ENCODE measurements around the gene STYXL1.
"Not testable (repeated sequence)": the region's sequence is repeated elsewhere in the genome, so short reads cannot be mapped to it uniquely, and the experiment has no call there.

STYXL1 gene, protein sequence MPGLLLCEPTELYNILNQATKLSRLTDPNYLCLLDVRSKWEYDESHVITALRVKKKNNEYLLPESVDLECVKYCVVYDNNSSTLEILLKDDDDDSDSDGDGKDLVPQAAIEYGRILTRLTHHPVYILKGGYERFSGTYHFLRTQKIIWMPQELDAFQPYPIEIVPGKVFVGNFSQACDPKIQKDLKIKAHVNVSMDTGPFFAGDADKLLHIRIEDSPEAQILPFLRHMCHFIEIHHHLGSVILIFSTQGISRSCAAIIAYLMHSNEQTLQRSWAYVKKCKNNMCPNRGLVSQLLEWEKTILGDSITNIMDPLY

GRCh38 chr7:76047811-76048667 lies at the start of gene STYXL1, which contains the start of gene MDH2:
STYXL1 (minus strand) TSS chr7:76048000; CDS start chr7:76030523, 17,477 bp downstream.
MDH2 (plus strand) TSS chr7:76048106; CDS start chr7:76048161, 55 bp downstream.
- peak; percentile 83 for DNase-seq

DNA sequence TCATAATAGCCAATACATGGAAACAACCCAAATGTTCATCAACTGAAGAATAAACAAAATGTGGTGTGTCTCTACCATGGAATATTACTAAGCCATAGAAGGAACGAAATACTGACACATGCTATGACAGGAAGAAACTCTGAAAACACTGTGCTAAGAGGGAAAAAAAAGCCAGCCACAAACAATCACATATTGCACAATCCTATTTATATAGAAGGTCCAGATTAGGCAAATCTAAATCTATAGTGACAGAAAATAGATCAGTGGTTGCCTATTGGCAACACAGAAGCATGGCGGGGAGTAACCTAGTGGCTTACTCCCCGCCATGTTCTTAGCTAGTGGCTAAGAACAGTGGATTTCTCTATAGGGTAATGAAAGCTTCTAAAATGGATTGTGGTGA lies 48.1 kb upstream of the STYXL1 start:
- no peak for DNase-seq

GRCh38 chr7:76094326-76094725 lies 46.5 kb upstream of the STYXL1 start:
- DNase-seq, result not testable (repeated sequence)

DNA sequence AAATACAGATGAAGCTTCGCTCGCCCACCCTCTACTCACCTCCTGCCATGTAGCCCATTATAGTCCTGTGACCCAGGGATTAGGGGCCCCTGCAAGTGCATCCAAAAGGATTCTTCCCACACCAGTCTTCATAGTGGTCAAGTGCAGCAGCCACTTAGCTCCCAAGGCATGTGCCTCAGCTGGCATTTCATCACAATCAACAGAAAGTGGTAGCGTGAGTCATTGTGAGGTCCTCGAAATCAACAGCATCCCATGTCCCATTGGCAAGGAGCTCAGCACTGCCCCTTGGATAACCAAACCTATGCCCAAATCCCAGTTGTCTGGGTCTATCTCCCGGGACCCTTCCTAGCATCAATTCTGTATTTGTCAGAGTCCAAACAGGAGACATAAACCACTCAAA lies 45.7 kb upstream of the STYXL1 start:
- not testable (repeated sequence) for DNase-seq

DNA sequence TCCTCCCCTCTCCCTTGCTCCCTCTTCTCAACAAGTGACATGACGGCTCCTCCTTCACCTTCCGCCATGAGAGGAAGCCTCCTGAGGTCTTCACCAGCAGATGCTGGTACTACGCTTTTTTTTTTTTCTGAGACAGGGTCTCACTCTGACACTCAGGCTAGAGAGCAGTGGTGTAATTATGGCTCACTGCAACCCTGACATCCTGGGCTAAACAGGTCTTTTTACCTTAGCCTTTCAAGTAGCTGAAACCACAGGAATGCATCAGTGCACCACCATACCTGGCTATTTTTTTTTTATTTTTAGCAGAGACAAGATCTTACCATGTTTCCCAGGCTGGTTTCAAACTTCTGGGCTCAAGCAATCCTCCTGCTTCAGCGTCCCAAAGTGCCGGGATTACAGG lies 43.7 kb upstream of the STYXL1 start:
- DNase-seq, result no peak

DNA sequence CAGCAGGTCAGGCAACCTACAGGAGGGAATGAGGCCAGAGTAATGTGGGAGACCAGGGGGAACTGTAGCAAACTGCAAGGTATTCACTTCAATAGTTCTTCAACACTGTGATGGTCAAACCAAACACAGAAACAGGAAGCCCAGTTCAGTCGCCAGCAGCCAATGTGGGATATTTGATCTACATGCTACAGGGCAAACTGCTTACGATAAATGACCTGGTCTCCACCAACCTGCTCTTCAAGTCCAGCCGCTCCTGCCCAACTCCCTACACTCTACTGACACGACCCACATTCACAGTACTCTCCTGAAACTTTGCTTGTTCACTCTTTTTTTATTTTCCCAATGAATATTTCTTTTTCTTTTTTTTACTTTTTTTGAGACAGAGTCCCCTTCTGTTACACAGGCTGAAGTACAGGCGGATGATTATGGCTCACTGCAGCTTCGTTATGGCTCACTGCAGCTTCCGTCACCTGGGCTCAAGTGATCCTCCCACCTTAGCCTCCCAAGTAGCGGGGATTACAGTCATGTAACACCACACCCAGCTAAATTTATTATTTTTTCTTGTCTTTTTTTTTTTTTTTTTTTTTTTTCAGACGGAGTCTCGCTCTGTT lies 42.2 kb upstream of the STYXL1 start:
- no peak for DNase-seq

GRCh38 chr7:76087362-76087791 lies 39.6 kb upstream of the STYXL1 start:
- DNase-seq, result not testable (repeated sequence)

DNA sequence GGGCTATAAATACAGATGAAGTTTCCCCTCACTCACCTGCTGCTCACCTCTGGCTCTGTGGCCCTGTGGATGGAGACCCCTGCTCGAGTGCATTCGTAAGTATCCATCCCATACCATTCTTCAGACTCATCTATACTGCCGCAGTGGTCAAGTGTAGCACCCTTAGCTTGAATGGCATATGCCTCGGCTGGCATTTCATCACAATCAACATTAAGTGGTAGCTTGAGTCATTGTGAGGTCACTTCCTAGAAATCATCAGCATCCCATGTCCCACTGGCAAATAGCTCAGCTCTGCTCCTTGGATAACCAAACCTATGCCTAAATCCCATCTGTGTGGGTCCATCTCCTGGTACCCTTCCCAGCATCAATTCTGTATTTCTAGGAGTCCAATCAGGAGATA lies 38.3 kb upstream of the STYXL1 start:
- DNase-seq, result no peak

GRCh38 chr7:76084115-76084514 lies 36.3 kb upstream of the STYXL1 start:
- not testable (repeated sequence) for DNase-seq

DNA sequence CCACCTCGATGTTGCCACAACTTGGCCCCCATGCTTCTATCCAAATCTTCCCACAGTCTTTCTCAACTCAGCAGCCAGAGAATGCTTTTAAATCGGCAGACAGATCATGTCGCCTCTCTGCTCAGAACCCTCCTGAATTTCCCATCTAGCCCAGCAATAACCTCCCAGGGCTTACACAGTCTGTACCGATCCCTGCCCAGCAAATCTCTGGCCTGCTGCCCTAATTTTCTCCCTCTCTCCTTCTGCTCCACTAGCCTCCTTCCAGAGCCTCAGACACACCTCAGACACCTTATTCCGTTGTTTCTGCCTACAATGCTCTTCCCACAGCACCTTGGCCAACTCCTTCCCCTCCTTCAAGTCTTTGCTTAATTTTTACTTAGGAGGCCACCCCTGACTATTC lies 32.4 kb upstream of the STYXL1 start:
- DNase-seq, result no peak

GRCh38 chr7:76077435-76077834 lies 29.6 kb upstream of the STYXL1 start:
- no peak for DNase-seq

DNA sequence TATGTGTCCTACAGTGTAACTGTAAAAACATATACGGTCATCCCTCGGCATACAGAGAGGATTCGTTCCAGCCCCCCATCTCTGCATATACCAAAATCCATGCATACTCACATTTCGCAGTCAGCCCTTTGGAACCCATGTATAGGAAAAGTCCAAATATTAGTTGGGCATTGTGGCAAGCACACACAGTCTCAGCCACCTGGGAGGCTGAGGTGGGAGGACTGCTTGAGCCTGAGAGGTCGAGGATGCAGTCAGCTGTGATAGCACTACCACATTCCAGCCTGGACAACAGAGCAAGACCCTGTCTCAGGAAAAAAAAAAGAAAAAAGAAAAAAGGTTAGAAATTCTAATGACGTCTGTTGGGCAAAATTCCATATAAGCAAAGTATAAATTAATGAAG lies 29.2 kb upstream of the STYXL1 start:
- DNase-seq, result no peak

- no peak for DNase-seq
These were observed 27.2 kb upstream of the STYXL1 start for GRCh38 chr7:76074972-76075370.

DNA sequence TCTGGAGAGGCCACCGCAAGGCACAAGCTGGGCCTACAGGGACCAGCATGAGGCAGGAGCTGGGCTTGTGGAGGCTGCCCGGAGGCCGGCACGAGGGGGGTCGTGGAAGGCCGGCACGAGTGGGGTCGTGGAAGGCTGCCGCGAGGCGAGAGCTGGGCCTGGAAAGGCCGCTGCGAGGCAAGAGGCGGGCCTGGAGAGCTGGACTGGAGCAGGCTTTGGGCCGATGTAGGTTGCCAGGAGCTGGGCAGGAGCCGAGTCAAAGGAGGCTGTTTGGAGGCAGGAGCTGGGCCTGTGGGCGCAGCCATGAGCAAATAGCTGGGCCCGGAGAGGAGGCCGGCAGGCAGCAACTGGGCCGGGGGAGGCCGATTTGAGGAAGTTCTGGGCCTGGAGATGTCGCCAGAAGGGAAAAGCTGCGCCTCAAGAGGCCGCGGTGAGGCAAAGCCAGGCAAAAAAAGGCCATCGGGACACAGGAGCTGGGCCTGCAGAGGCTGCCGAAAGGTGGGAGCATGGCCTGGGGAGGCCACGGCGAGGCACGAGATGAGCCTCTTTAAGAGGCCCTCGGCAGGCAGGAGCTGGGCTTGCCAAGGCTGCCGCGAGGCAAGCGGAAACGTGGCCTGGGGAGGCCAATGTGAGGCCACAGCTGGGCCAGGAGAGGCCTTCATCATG lies 26.6 kb upstream of the STYXL1 start:
- DNase-seq, result no peak

GRCh38 chr7:76073335-76073990 lies 25.7 kb upstream of the STYXL1 start:
- no peak for DNase-seq

DNA sequence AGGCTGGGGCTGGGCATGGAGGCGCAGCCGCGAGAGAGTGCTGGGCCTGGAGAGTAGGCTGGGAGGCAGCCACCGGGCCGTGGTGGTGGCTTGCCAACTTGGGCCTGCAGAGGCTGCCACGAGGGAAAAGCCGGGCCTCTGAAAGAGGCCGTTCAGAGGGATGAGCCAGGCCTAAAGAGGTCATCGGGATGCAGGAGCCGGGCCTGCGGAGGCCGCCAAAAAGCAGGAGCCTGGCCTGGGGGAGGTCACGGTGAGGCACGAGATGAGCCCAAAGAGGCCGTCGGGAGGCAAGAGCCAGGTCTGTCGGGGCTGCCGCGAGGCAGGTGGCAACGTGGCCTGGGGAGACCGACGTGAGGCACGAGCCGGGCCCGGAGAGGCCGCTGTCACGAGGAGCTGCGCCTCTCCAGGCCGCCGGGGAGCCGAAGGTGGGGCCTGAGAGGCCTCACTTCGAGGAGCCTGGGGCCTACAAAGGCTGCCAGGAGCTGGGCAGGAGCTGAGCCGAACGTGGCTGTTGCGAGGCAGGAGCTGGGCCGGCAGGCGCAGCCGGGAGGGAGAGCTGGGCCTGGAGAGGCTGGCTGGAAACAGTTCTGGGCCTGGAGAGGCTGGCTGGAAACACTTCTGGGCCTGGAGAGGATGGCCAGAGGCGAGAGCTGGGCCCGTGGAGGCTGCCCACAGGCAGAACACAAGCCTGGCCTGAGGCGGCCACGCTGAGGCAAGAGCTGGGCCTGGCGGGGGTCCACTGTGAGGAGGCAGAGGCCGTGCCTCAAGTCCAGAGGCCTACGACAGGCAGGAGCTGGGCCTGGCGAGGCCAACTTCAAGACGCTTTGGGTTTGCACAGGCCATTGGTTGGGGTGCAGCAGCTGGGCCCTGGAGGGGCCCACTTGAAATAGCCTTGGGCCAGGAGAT lies 24.7 kb upstream of the STYXL1 start:
- no peak for DNase-seq

- no peak for DNase-seq
These were observed 23.8 kb upstream of the STYXL1 start for GRCh38 chr7:76071316-76072242.

GRCh38 chr7:76069238-76069638 lies 21.4 kb upstream of the STYXL1 start:
- DNase-seq, result no peak

GRCh38 chr7:76066716-76067503 lies 19.1 kb upstream of the STYXL1 start:
- DNase-seq, result no peak
